Measurements from ENCODE around the gene CDADC1.

DNA sequence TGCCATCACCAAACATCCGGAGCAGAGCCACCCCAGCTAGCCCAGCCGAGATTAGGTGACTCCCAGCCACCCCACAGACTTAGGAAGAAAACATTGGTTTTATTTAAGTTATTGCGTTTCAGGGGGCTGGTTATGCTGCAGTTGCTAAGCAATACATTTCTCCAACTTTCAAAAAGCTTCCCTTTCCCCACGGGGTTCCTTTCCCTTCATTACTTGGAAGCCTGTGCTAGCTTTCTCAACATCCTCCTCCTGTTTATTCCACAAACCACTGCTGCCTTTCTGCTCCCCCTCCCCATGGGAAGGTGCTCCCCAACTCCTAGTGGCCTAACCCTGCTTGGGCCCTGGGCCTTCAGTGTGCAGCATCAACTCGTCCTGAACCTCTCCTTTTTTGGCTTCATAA is 52.6 kb downstream of the CDADC1 start:
- TF ChIP-seq EZH2 (IDR thresholded peaks at IDR 0.05; ENCODE audit: insufficient read depth, poor library complexity, severe bottlenecking) = no peak
- no peak for TF ChIP-seq EZH2phosphoT487 (IDR thresholded peaks at IDR 0.05; ENCODE audit: insufficient read depth, low read depth)

Measured in GM23248 (cell line).